AML-193 (cell line): ENCODE measurements around the gene EIF4E1B.
A peak's percentile ranks its signal among the peaks of the same experiment; 100 is the strongest.

Experiments used
- DNase-seq, 2 experiments: peaks; one replicate each; lab custom pipeline; 2025; lab: John Stamatoyannopoulos, UW

Gene EIF4E1B

GRCh38 chr5:176628406-176629228, 1.9 kb upstream of the EIF4E1B start:
- no peak for DNase-seq

- no peak for DNase-seq
Measured at GRCh38 chr5:176629317-176629852, 1.1 kb upstream of the EIF4E1B start.

- no peak for DNase-seq
Measured at GRCh38 chr5:176630681-176631222, 277 bp downstream of the EIF4E1B start.

GRCh38 chr5:176631383-176632200, 1.1 kb downstream of the EIF4E1B start:
- no peak for DNase-seq

GRCh38 chr5:176632745-176633144, 2.3 kb downstream of the EIF4E1B start:
- DNase-seq: no peak

- DNase-seq: no peak
Measured at GRCh38 chr5:176633598-176633997, 3.1 kb downstream of the EIF4E1B start.

GRCh38 chr5:176636426-176636825, 6.0 kb downstream of the EIF4E1B start:
- DNase-seq: no peak

GRCh38 chr5:176637556-176637955, 7.1 kb downstream of the EIF4E1B start:
- no peak for DNase-seq

GRCh38 chr5:176638437-176638836, 8.0 kb downstream of the EIF4E1B start:
- DNase-seq: no peak

- no peak for DNase-seq
Measured at GRCh38 chr5:176639208-176639607, 8.7 kb downstream of the EIF4E1B start.

- DNase-seq: no peak
Measured at GRCh38 chr5:176639981-176640380, 9.5 kb downstream of the EIF4E1B start.

- no peak for DNase-seq
Measured at GRCh38 chr5:176640616-176641015, 10.1 kb downstream of the EIF4E1B start.

- DNase-seq: no peak
Measured at GRCh38 chr5:176642675-176643490, 12.4 kb downstream of the EIF4E1B start.

GRCh38 chr5:176643491-176644219, 13.2 kb downstream of the EIF4E1B start:
- no peak for DNase-seq

GRCh38 chr5:176644294-176644693, 13.8 kb downstream of the EIF4E1B start:
- DNase-seq: no peak

GRCh38 chr5:176644878-176645670, 14.6 kb downstream of the EIF4E1B start:
- DNase-seq: no peak

GRCh38 chr5:176646049-176646706, 15.7 kb downstream of the EIF4E1B start:
- no peak for DNase-seq

- no peak for DNase-seq
Measured at GRCh38 chr5:176646707-176647029, 16.2 kb downstream of the EIF4E1B start.

GRCh38 chr5:176647030-176647842, 16.8 kb downstream of the EIF4E1B start, which contains the start of gene TSPAN17:
Gene TSPAN17, plus strand, starts transcription at chr5:176647484. Its CDS starts 132 bp downstream, at chr5:176647616.
- peak; percentile 94 to 95 for DNase-seq
